Measurements from ENCODE around the gene ZNF22. TPM values are rescaled to one million over a fixed set of nuclear protein-coding genes. Genes with fewer than 3 reads are reported as not detected.

ZNF22 gene
- total and polyA plus RNA-seq, 8 donors = 12.6 to 21.8 (median 19.4) TPM

DNA sequence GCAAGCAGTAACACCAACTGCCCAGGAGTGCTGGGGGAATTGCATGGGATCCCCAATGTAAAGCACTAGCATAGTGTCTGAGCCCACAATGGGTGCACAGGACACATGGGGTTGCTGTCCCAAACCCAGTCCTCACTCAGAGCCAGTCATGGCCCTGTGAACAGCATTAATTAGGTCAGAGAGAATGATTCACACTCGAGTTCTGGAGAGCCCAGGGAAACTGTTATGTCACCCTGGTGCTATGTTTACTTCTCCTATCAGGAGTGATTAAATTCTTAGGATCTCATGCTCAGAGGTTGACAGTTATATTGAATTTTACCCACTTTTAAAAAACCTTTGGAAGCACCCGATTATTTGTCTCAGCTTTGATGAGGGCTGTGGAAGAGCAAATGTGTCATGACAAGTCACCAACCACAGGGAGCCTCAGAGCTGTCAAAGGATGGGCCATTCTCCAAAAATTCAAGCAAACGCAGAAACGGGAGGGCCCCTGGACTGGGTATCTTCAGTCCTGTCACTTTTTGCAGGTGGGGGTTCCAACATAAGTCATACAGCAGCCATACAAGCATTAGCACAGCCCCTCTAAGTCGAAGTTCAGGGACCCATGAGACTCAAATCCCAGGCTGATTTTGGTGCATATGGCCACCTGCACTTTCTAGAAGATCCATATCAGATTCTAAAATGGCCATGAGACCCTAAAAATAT is 42.4 kb upstream of the ZNF22 start:
- Histone ChIP-seq H3K4me1 (peaks cover 7 to 13% (median 13%) of the 10 kb centered on the region in 3 donors), H3K27ac (peak overlapping the region; percentile 82 to 92 (median 90)), H3K4me3 (peak overlapping the region; percentile 53 to 77 (median 64)), H3K27me3 (no peaks in the 10 kb centered on the region), H3K36me3 (peaks cover 0 to 5% (median 0%) of the 10 kb centered on the region in 3 donors), H3K9me3 (no peaks in the 10 kb centered on the region)
- DNase-seq (peak in 2 of 6 donors; percentile 53), ATAC-seq (peak; percentile 69 to 75 (median 72)), FAIRE-seq (no peak)
- intact Hi-C loops (cut with DNase I) = no loop called here
- 13% methylated on average over 5 of the region's 5 CpGs for WGBS, 2 donors
- TF ChIP-seq, protein P1, sequence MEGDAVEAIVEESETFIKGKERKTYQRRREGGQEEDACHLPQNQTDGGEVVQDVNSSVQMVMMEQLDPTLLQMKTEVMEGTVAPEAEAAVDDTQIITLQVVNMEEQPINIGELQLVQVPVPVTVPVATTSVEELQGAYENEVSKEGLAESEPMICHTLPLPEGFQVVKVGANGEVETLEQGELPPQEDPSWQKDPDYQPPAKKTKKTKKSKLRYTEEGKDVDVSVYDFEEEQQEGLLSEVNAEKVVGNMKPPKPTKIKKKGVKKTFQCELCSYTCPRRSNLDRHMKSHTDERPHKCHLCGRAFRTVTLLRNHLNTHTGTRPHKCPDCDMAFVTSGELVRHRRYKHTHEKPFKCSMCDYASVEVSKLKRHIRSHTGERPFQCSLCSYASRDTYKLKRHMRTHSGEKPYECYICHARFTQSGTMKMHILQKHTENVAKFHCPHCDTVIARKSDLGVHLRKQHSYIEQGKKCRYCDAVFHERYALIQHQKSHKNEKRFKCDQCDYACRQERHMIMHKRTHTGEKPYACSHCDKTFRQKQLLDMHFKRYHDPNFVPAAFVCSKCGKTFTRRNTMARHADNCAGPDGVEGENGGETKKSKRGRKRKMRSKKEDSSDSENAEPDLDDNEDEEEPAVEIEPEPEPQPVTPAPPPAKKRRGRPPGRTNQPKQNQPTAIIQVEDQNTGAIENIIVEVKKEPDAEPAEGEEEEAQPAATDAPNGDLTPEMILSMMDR (IDR thresholded peaks at IDR 0.05) = no peak

DNA sequence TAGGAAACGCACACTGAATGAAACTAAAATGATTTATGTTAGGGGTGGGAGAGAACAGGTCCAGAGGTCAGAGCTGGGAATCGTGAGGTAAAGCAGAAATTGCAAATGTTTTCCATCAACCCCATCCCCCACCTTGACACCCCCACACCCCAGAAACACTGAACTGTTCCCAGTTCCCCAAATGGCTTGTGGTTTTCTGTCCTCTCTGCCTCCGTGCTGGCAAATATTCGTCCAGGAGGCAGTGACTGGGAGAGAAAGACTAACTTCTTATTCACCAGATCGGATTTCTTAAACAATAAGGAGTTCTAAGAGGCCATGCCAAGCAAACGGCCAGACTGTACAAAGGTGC is 41.9 kb upstream of the ZNF22 start:
- ATAC-seq (no peak), FAIRE-seq (no peak), DNase-seq (no peak)
- Histone ChIP-seq H3K4me1 (peaks cover 7 to 17% (median 13%) of the 10 kb centered on the region in 3 donors), H3K36me3 (peaks cover 0 to 5% (median 0%) of the 10 kb centered on the region in 3 donors), H3K27ac (peak overlapping the region; percentile 82 to 92 (median 90)), H3K4me3 (peak overlapping the region; percentile 53 to 77 (median 64)), H3K9me3 (no peaks in the 10 kb centered on the region), H3K27me3 (no peaks in the 10 kb centered on the region)
- TF ChIP-seq, protein P1 (IDR thresholded peaks at IDR 0.05) = no peak
- WGBS, 2 donors = 1 to 3% methylated on average over 6 of the region's 6 CpGs
- intact Hi-C loops (cut with DNase I) = no loop called here

DNA sequence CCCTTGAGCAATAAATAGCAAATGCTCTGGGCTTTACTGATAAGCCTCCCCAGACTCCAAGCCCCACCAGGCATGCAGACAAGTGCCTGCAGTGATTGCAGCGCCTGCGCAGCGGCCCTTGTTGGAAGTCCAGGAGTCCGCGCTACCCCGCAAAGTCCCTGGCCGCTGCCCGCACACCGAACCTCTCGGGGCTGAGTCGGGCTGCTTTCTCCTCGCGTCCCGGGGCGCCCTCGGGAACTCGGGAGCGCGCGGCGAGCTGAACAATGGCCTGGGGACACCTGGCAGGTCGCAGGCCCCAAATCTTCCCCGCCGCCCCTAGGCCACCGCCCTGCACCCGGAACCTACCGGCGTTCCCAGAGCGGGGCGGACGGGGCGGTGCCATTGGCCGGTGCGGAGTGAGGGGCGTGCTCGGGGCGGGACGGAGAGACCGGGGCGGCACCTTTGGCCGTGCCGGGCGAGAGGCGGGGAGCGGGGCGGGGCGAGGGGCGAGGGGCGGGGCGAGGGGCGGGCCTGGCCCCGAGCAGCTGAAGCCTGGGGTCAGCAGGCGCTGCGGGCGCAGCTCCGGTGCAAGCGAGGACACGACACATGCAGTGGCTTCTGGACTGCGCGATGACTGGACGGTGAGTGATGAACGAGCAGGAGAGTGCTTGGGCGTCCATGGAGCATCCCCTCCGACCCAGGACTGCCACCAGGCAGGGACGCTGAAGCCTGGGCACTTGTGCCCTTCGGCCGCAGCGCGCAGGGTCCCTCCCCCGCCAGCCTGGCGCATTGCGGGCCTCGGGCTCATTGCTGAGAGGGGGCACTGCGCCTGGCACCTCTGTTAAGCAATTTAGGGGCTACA is 41.3 kb upstream of the ZNF22 start, which contains the start of gene RASSF4:
RASSF4 (plus strand) TSS at position 556 of the 841 bp plus-strand sequence. CDS start 10,401 bp downstream, outside the sequence.
- WGBS, 2 donors = 1% methylated on average over 61 to 74 of the region's 74 CpGs
- TF ChIP-seq, protein P1 (IDR thresholded peaks at IDR 0.05) = no peak
- H3K9me3 ChIP-seq = no peaks in the 10 kb centered on the region
- ATAC-seq (peak; percentile 89 to 93 (median 90)), FAIRE-seq (no peak), DNase-seq (peak; percentile 93 to 97 (median 96))
- no peaks in the 10 kb centered on the region for H3K27me3 ChIP-seq
- H3K4me3 ChIP-seq = peak within 1 kb of the TSS; percentile 53 to 77 (median 64)
- peaks cover 7 to 23% (median 13%) of the 10 kb centered on the region in 3 donors for H3K4me1 ChIP-seq
- H3K27ac ChIP-seq = peak within 1 kb of the TSS; percentile 82 to 92 (median 90)
- peaks cover 0 to 5% (median 0%) of the 10 kb centered on the region in 3 donors for H3K36me3 ChIP-seq
- intact Hi-C loops (cut with DNase I) = no loop called here

DNA sequence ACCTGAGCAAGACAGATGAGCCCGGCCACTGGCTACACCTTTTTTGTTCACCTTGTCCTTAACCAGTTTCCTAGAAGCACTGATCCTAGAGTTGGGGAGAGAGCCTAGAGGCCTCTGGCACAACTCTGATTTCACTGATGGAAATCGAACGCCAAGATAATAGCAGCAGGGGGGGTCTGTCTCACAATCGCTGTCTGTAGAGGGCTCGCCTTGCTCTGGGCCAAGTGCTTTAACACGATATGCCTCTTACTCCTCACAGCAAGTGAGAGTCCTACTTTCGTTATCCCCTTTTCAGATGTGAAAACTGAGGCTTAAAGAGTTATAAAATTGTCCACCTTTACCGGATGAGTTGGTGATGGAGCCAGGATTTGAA is 40.6 kb upstream of the ZNF22 start:
- Histone ChIP-seq H3K36me3 (peaks cover 0 to 5% (median 0%) of the 10 kb centered on the region in 3 donors), H3K27me3 (no peaks in the 10 kb centered on the region), H3K4me3 (peak overlapping the region; percentile 53 to 77 (median 64)), H3K27ac (peak overlapping the region; percentile 11 to 92 (median 76)), H3K9me3 (no peaks in the 10 kb centered on the region), H3K4me1 (peaks cover 7 to 29% (median 19%) of the 10 kb centered on the region in 3 donors)
- 39 to 43% methylated on average over 8 of the region's 8 CpGs for WGBS, 2 donors
- FAIRE-seq (no peak), ATAC-seq (no peak), DNase-seq (no peak)
- intact Hi-C loops (cut with DNase I) = no loop called here
- TF ChIP-seq, protein P1 (IDR thresholded peaks at IDR 0.05) = no peak
